Measurements from ENCODE around the gene SLC25A47.

DNA sequence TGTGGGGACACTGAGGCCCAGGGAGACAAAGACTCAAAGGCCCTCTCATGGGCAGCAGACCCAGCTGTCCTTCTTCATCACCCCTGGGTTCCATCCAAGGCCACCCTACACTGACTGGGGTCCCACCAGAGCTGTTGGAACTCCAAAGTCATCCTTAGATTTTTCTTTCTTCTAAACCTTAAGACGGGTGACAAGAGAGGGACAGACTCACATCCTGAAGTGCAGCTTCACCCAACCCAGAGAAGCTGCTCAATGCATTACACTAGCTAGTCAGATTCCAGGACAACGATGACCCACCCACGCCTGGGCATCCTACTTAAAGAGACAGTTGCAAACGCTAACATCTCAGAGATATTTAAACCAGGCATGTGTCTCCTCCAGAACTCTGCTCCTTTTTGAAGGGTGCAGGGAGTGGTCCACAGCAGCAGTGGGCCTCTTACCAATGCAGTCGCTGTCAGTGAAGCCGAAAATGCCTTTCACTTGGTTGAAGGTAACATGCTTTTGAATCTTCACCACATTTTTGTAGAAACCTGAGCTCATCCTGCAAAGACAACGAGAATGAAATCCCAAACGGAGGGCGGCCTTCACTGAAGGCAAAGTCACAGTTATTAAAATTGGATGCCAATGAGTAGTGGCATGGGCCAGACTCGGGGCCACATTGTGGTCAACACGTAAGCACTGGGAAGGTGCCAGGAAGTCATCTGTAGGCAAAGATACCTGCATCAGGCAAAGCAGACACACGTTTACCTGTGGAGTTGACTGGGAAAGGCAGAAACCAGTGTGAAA lies 23.4 kb downstream of the SLC25A47 start:
- TF ChIP-seq, protein P1, sequence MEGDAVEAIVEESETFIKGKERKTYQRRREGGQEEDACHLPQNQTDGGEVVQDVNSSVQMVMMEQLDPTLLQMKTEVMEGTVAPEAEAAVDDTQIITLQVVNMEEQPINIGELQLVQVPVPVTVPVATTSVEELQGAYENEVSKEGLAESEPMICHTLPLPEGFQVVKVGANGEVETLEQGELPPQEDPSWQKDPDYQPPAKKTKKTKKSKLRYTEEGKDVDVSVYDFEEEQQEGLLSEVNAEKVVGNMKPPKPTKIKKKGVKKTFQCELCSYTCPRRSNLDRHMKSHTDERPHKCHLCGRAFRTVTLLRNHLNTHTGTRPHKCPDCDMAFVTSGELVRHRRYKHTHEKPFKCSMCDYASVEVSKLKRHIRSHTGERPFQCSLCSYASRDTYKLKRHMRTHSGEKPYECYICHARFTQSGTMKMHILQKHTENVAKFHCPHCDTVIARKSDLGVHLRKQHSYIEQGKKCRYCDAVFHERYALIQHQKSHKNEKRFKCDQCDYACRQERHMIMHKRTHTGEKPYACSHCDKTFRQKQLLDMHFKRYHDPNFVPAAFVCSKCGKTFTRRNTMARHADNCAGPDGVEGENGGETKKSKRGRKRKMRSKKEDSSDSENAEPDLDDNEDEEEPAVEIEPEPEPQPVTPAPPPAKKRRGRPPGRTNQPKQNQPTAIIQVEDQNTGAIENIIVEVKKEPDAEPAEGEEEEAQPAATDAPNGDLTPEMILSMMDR (IDR thresholded peaks at IDR 0.05): no peak
- no peak for TF ChIP-seq POLR2A (IDR thresholded peaks at IDR 0.05)

Data from Peyer's patch (tissue), 4 donors.